SK-N-SH (cell line): ENCODE data around the gene GNG11. TPM values are rescaled to one million over a fixed set of nuclear protein-coding genes. Genes with fewer than 3 reads are reported as not detected.

ENCODE experiments used
- CTCF ChIA-PET: fragments of 300-600, 350-600 bp; formaldehyde crosslinking; extraction: SDS; loops from one replicate; lab custom pipeline; 2021; lab: Yijun Ruan, JAX
- POLR2A ChIA-PET: fragments of 350-600 bp; sonication (Branson Sonifier 250); formaldehyde crosslinking; extraction: SDS; loops from one replicate; lab custom pipeline; 2020; ENCODE audit warnings: antibody characterized with exemption, inconsistent platforms; lab: Yijun Ruan, JAX
- DNase-seq: peaks from one replicate; pipeline ENCODE4 v3.0.0; 2012
- H2AFZ ChIP-seq: fragments of 200-600 bp; sonication (generic); 2 replicates; pipeline ENCODE4 v1.8.1; 2016; ENCODE audit warnings: antibody characterized with exemption, mild to moderate bottlenecking, low read depth
- H3F3A ChIP-seq: fragments of 200-600 bp; sonication (generic); replicated peaks from 2 replicates; pipeline ENCODE3; 2016; ENCODE audit warnings: antibody characterized with exemption, mild to moderate bottlenecking; ENCODE audit not compliant: insufficient read depth
- H3K27ac ChIP-seq, 2 experiments: fragments of 200-500 bp in 1 of 2; fragments of 200-600 bp in 1 of 2; sonication (Bioruptor generic) in 1 of 2; sonication (generic), shearing (Covaris generic) in 1 of 2; 2 replicates each; pipeline versions ENCODE4 v1.5.1 to v1.6.1; 2014 to 2016; ENCODE audit warnings: low read depth in 2 of 2, inconsistent platforms in 1 of 2, low read length in 1 of 2, mild to moderate bottlenecking in 1 of 2, mixed read lengths in 1 of 2
- H3K27me3 ChIP-seq: fragments of 200-600 bp; sonication (generic), shearing (Covaris generic); 2 replicates; pipeline ENCODE4 v1.6.1; 2016; ENCODE audit warnings: mixed run types; ENCODE audit not compliant: insufficient read depth
- H3K36me3 ChIP-seq, 2 experiments: fragments of 200-500 bp in 1 of 2; fragments of 200-600 bp in 1 of 2; sonication (Bioruptor generic) in 1 of 2; sonication (generic) in 1 of 2; replicated peaks in 1 of 2; 2 replicates each; pipeline versions ENCODE3 to v1.5.1; 2014 to 2016; ENCODE audit warnings: low read length in 1 of 2, mild to moderate bottlenecking in 1 of 2; ENCODE audit not compliant: insufficient read depth in 2 of 2, control insufficient read depth in 1 of 2
- H3K4me1 ChIP-seq, 2 experiments: fragments of 200-500 bp in 1 of 2; fragments of 200-600 bp in 1 of 2; sonication (Bioruptor generic) in 1 of 2; sonication (generic), shearing (Covaris generic) in 1 of 2; 2 replicates each; pipeline versions ENCODE4 v1.5.1 to v1.6.1; 2014 to 2016; ENCODE audit warnings: low read depth in 1 of 2, low read length in 1 of 2, mixed run types in 1 of 2; ENCODE audit not compliant: insufficient read depth in 2 of 2, control insufficient read depth in 1 of 2
- H3K4me2 ChIP-seq: fragments of 200-600 bp; sonication (generic), shearing (Covaris generic); 2 replicates; pipeline ENCODE4 v1.6.1; 2017; ENCODE audit warnings: mixed run types
- H3K4me3 ChIP-seq, 2 experiments: fragments of 200-500 bp in 1 of 2; fragments of 200-600 bp in 1 of 2; sonication (Bioruptor generic) in 1 of 2; sonication (generic), shearing (Covaris generic) in 1 of 2; 2 replicates each; pipeline versions ENCODE4 v1.5.1 to v1.8.1; 2014 to 2016; ENCODE audit warnings: low read depth in 2 of 2, inconsistent platforms in 1 of 2, low read length in 1 of 2, mild to moderate bottlenecking in 1 of 2, mixed read lengths in 1 of 2, moderate library complexity in 1 of 2
- H3K79me2 ChIP-seq: fragments of 200-600 bp; sonication (generic); 2 replicates; pipeline ENCODE4 v1.8.1; 2017; ENCODE audit warnings: mild to moderate bottlenecking; ENCODE audit not compliant: insufficient read depth
- H3K9ac ChIP-seq: fragments of 200-600 bp; sonication (generic); 2 replicates; pipeline ENCODE4 v1.6.1; 2017; ENCODE audit warnings: mixed run types
- H3K9me2 ChIP-seq: fragments of 200-600 bp; sonication (generic); 2 replicates; pipeline ENCODE4 v1.6.1; 2017; ENCODE audit warnings: mixed run types
- H3K9me3 ChIP-seq: fragments of 200-600 bp; sonication (generic); 2 replicates; pipeline ENCODE4 v1.6.1; 2017; ENCODE audit warnings: mixed run types, mild to moderate bottlenecking, moderate library complexity
- H4K20me1 ChIP-seq: fragments of 200-600 bp; sonication (generic); 2 replicates; pipeline ENCODE4 v1.6.1; 2017; ENCODE audit warnings: mild to moderate bottlenecking, mixed run types; ENCODE audit not compliant: insufficient read depth
- CHD2 ChIP-seq: fragments of 150-350 bp; IDR thresholded peaks from 2 replicates; pipeline ENCODE4 v1.6.1; 2018; ENCODE audit warnings: low read length; ENCODE audit not compliant: partially characterized antibody
- EZH2phosphoT487 ChIP-seq: fragments of 200-600 bp; sonication (generic); IDR thresholded peaks from 2 replicates; pipeline ENCODE4 v1.6.1; 2017; ENCODE audit warnings: low read depth, mixed run types, mild to moderate bottlenecking, antibody characterized with exemption, moderate library complexity, borderline replicate concordance
- FOSL2 ChIP-seq: IDR thresholded peaks from 2 replicates; pipeline ENCODE4 v1.4.0; 2012; ENCODE audit warnings: low read depth, mild to moderate bottlenecking, moderate library complexity, borderline replicate concordance
- FOXJ3 ChIP-seq: sonication (generic); formaldehyde crosslinking; IDR thresholded peaks from 2 replicates; pipeline ENCODE4 v1.5.1; 2020; ENCODE audit warnings: mild to moderate bottlenecking, missing genetic modification reagents
- FOXM1 ChIP-seq: IDR thresholded peaks from 2 replicates; pipeline ENCODE4 v1.4.0; 2012; ENCODE audit warnings: low read depth, mild to moderate bottlenecking
- GABPA ChIP-seq: IDR thresholded peaks from 2 replicates; pipeline ENCODE4 v1.4.0; 2012; ENCODE audit warnings: low read depth, mild to moderate bottlenecking
- MEF2A ChIP-seq: IDR thresholded peaks from 2 replicates; pipeline ENCODE4 v1.4.0; 2012; ENCODE audit warnings: low read depth, borderline replicate concordance
- MXI1 ChIP-seq: IDR thresholded peaks from 2 replicates; pipeline ENCODE4 v1.6.1; 2012; ENCODE audit warnings: mild to moderate bottlenecking, low read depth, low read length, improper control_type of control experiment
- NRF1 ChIP-seq: IDR thresholded peaks from 2 replicates; pipeline ENCODE4 v1.6.1; 2012; ENCODE audit warnings: low read depth, mild to moderate bottlenecking, low read length
- RFX5 ChIP-seq: IDR thresholded peaks from 2 replicates; pipeline ENCODE4 v1.6.1; 2012; ENCODE audit warnings: mild to moderate bottlenecking, improper control_type of control experiment, low read length
- SMC3 ChIP-seq: IDR thresholded peaks from 2 replicates; pipeline ENCODE4 v1.6.1; 2012; ENCODE audit warnings: low read depth, low read length, improper control_type of control experiment
- USF1 ChIP-seq: IDR thresholded peaks from 2 replicates; pipeline ENCODE4 v1.4.0; 2012; ENCODE audit warnings: low read depth, borderline replicate concordance
- USF2 ChIP-seq: fragments of 150-350 bp; IDR thresholded peaks from 2 replicates; pipeline ENCODE4 v1.6.1; 2017; ENCODE audit warnings: antibody characterized with exemption, low read length, low read depth, borderline replicate concordance
- YY1 ChIP-seq: IDR thresholded peaks from 2 replicates; pipeline ENCODE4 v1.4.0; 2012; ENCODE audit warnings: low read depth, mild to moderate bottlenecking
- WGBS: methylation state at CpG from one replicate; pipeline ENCODE4 v1.1.6; 2017; ENCODE audit warnings: low lambda C conversion rate; 5-methylcytosine and 5-hydroxymethylcytosine counted together
- polyA plus RNA-seq, 3 experiments: library from polyadenylated mRNA; depleted of rRNA; stranded (reverse); fragments of >200 nt; gene quantifications; 2 replicates each; pipeline ENCODE4 v1.2.3, GENCODE V29; 2012
- TF ChIP-seq, protein P1 (sequence below): IDR thresholded peaks from 2 replicates; pipeline ENCODE4; 2012

The GNG11 gene
- polyA plus RNA-seq, 1 of the 3 experiments (the other 2 are of a cell fraction): 11.5 TPM

- TF ChIP-seq USF2 (no peak), SMC3 (no peak)
Observed at GRCh38 chr7:93944673-93945072, 23.1 kb downstream of the GNG11 start (continued).

DNA sequence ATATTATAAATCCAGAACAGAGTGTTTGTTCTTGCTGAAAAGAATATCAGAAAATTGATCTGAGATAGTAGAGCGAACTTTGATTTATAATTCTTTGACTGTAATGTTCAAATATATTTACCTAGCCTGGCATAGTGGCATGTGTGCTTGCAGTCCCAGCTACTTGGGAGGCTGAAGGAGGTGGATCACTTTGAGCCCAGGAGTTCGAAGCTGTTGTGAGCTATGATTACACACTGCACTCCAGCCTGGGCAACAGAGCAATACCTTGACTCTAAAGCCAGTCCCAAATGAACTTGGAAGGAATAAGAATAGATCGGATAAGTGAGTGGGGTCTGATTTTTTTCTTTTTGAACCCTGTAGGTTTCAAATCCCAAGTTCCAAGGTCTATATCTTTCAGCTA, 23.5 kb downstream of the GNG11 start:
- TF ChIP-seq EZH2phosphoT487: no peak
- no peak for TF ChIP-seq FOSL2
- TF ChIP-seq GABPA: no peak
- TF ChIP-seq CHD2: no peak
- TF ChIP-seq FOXM1: no peak
- no peak for TF ChIP-seq MXI1
- TF ChIP-seq FOXJ3: no peak
- TF ChIP-seq RFX5: no peak
- TF ChIP-seq NRF1: no peak
- no peak for TF ChIP-seq USF1
- TF ChIP-seq YY1: no peak
- no peak for TF ChIP-seq MEF2A
- TF ChIP-seq, protein P1, sequence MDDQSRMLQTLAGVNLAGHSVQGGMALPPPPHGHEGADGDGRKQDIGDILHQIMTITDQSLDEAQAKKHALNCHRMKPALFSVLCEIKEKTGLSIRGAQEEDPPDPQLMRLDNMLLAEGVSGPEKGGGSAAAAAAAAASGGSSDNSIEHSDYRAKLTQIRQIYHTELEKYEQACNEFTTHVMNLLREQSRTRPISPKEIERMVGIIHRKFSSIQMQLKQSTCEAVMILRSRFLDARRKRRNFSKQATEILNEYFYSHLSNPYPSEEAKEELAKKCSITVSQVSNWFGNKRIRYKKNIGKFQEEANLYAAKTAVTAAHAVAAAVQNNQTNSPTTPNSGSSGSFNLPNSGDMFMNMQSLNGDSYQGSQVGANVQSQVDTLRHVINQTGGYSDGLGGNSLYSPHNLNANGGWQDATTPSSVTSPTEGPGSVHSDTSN: no peak
- H3K4me2 ChIP-seq: no peak overlapping the region
- no peaks in the 10 kb centered on the region for H3K9me2 ChIP-seq
- no peak for DNase-seq
- ChIA-PET CTCF (interaction anchor here (1.0 kb wide), 1 partner anchor 9 kb away, joined by 3 read pairs; no protein-coding TSS in a partner anchor), POLR2A (no interaction called here)
- no peaks in the 10 kb centered on the region for H3K27me3 ChIP-seq
- no peaks in the 10 kb centered on the region for H4K20me1 ChIP-seq
- 29% methylated on average over 3 of the region's 3 CpGs for WGBS
- no peak overlapping the region for H3K4me3 ChIP-seq
- peaks cover 14 to 29% of the 10 kb centered on the region in 2 experiments; a peak in 3 of 4 replicates for H3K4me1 ChIP-seq
- peaks cover 7% of the 10 kb centered on the region for H3F3A ChIP-seq
- H3K9me3 ChIP-seq: no peaks in the 10 kb centered on the region
- H2AFZ ChIP-seq: no peak overlapping the region
- peak overlapping the region in 1 of 2 experiments; percentile 56; a peak in 1 of 4 replicates for H3K27ac ChIP-seq
- H3K9ac ChIP-seq: no peak overlapping the region
- no peaks in the 10 kb centered on the region for H3K36me3 ChIP-seq
- H3K79me2 ChIP-seq: no peaks in the 10 kb centered on the region
